Nephron (organoid): ENCODE data around the gene NHERF1.

Experiments
- H3K27ac Mint-ChIP-seq, 3 experiments: 2 replicates each; pipeline ENCODE4 v1.8.0; 2020; ENCODE audit warnings: mixed read lengths in 3 of 3, mild to moderate bottlenecking in 2 of 3, moderate library complexity in 1 of 3
- H3K27me3 Mint-ChIP-seq: 2 replicates; pipeline ENCODE4 v1.8.0; 2021; ENCODE audit warnings: low read depth, mild to moderate bottlenecking, moderate library complexity, mixed read lengths
- H3K36me3 Mint-ChIP-seq: 2 replicates; pipeline ENCODE4 v1.8.0; 2020; ENCODE audit warnings: low read depth, mixed read lengths
- H3K4me1 Mint-ChIP-seq: 2 replicates; pipeline ENCODE4 v1.8.0; 2020; ENCODE audit warnings: mixed read lengths
- H3K4me3 Mint-ChIP-seq, 3 experiments: 2 replicates each; pipeline ENCODE4 v1.8.0; 2020; ENCODE audit warnings: mild to moderate bottlenecking in 3 of 3, mixed read lengths in 3 of 3, moderate library complexity in 2 of 3
- H3K9me3 Mint-ChIP-seq: 2 replicates; pipeline ENCODE4 v1.8.0; 2020; ENCODE audit warnings: mixed read lengths
- TF ChIP-seq, protein P1 (sequence below), 3 experiments: fragments of 200-600 bp; sonication (generic); IDR thresholded peaks; one replicate each; pipeline ENCODE4 v1.5.0; 2021; ENCODE audit warnings: antibody characterized with exemption in 3 of 3; ENCODE audit not compliant: unreplicated experiment in 3 of 3

NHERF1 gene

GRCh38 chr17:74758848-74759168 is 10.4 kb downstream of the NHERF1 start:
- Mint-ChIP-seq H3K36me3 (no peaks in the 10 kb centered on the region), H3K9me3 (no peaks in the 10 kb centered on the region), H3K4me3 (peak overlapping the region; percentile 30 to 66 (median 60)), H3K4me1 (peaks cover 62% of the 10 kb centered on the region), H3K27ac (peak overlapping the region; percentile 90 to 97 (median 93)), H3K27me3 (no peaks in the 10 kb centered on the region)
- TF ChIP-seq, protein P1, sequence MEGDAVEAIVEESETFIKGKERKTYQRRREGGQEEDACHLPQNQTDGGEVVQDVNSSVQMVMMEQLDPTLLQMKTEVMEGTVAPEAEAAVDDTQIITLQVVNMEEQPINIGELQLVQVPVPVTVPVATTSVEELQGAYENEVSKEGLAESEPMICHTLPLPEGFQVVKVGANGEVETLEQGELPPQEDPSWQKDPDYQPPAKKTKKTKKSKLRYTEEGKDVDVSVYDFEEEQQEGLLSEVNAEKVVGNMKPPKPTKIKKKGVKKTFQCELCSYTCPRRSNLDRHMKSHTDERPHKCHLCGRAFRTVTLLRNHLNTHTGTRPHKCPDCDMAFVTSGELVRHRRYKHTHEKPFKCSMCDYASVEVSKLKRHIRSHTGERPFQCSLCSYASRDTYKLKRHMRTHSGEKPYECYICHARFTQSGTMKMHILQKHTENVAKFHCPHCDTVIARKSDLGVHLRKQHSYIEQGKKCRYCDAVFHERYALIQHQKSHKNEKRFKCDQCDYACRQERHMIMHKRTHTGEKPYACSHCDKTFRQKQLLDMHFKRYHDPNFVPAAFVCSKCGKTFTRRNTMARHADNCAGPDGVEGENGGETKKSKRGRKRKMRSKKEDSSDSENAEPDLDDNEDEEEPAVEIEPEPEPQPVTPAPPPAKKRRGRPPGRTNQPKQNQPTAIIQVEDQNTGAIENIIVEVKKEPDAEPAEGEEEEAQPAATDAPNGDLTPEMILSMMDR (IDR thresholded peaks at IDR 0.05; ENCODE audit: unreplicated experiment in 3 of 3): no peak

GRCh38 chr17:74759243-74759801 is 10.9 kb downstream of the NHERF1 start:
- Mint-ChIP-seq H3K4me1 (peaks cover 67% of the 10 kb centered on the region), H3K9me3 (no peaks in the 10 kb centered on the region), H3K36me3 (no peaks in the 10 kb centered on the region), H3K27me3 (no peaks in the 10 kb centered on the region), H3K27ac (peak overlapping the region; percentile 90 to 97 (median 96)), H3K4me3 (peak overlapping the region; percentile 30 to 60 (median 36))
- TF ChIP-seq, protein P1 (IDR thresholded peaks at IDR 0.05; ENCODE audit: unreplicated experiment in 3 of 3): no peak

DNA sequence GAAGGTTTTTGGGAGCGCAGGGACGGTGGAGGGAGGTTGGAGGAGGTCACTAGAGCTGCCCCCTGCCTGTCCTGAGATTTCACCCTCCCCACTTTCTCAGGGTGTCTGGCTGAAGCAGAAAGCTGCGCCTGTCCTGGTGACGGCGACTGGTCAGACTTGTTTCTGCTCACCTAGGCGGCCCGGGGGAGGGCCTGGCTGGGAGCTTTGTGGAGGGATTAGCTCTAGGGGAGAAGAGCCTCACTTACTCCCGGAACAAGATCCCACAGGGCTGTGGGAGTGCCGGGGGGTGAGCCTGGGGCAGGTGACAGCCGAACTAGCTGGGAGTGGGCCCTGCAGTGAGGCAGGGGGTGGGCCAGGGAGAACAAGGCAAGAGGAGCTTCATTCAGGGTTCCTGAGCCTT is 11.5 kb downstream of the NHERF1 start:
- Mint-ChIP-seq H3K4me1 (peaks cover 64% of the 10 kb centered on the region), H3K4me3 (peak overlapping the region in 2 of 3 experiments; percentile 16 to 37), H3K36me3 (no peaks in the 10 kb centered on the region), H3K9me3 (no peaks in the 10 kb centered on the region), H3K27me3 (no peaks in the 10 kb centered on the region), H3K27ac (peak overlapping the region; percentile 90 to 96 (median 92))
- TF ChIP-seq, protein P1 (IDR thresholded peaks at IDR 0.05; ENCODE audit: unreplicated experiment in 3 of 3): no peak

- peak overlapping the region in 2 of 3 experiments; percentile 37 to 66 for H3K4me3 Mint-ChIP-seq
Measured at GRCh38 chr17:74760404-74761105, 12.1 kb downstream of the NHERF1 start.

GRCh38 chr17:74761419-74761818 is 13.0 kb downstream of the NHERF1 start:
- H3K4me3 Mint-ChIP-seq: peak overlapping the region; percentile 17 to 66 (median 46)
- TF ChIP-seq, protein P1 (IDR thresholded peaks at IDR 0.05; ENCODE audit: unreplicated experiment in 3 of 3): no peak
- peak overlapping the region; percentile 90 to 96 (median 92) for H3K27ac Mint-ChIP-seq
- no peaks in the 10 kb centered on the region for H3K27me3 Mint-ChIP-seq
- H3K9me3 Mint-ChIP-seq: no peaks in the 10 kb centered on the region
- no peaks in the 10 kb centered on the region for H3K36me3 Mint-ChIP-seq
- peaks cover 62% of the 10 kb centered on the region for H3K4me1 Mint-ChIP-seq

More at GRCh38 chr17:74760404-74761105, 12.1 kb downstream of the NHERF1 start:
- TF ChIP-seq, protein P1 (IDR thresholded peaks at IDR 0.05; ENCODE audit: unreplicated experiment in 3 of 3): no peak
- no peaks in the 10 kb centered on the region for H3K9me3 Mint-ChIP-seq
- H3K27me3 Mint-ChIP-seq: no peaks in the 10 kb centered on the region
- peak overlapping the region; percentile 90 to 96 (median 92) for H3K27ac Mint-ChIP-seq
- no peaks in the 10 kb centered on the region for H3K36me3 Mint-ChIP-seq
- peaks cover 62% of the 10 kb centered on the region for H3K4me1 Mint-ChIP-seq
